Measurements from ENCODE around the gene MARCHF5. TPM values are rescaled to one million over a fixed set of nuclear protein-coding genes. Genes with fewer than 3 reads are reported as not detected.

The MARCHF5 gene
- total and polyA plus RNA-seq, 2 of the 8 experiments (the other 6 are each of a cell fraction or from before 2014, with no cell fraction given) = 8.7 to 26.8 TPM

- TF ChIP-seq, protein P1, sequence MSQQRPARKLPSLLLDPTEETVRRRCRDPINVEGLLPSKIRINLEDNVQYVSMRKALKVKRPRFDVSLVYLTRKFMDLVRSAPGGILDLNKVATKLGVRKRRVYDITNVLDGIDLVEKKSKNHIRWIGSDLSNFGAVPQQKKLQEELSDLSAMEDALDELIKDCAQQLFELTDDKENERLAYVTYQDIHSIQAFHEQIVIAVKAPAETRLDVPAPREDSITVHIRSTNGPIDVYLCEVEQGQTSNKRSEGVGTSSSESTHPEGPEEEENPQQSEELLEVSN (IDR thresholded peaks at IDR 0.05) = no peak
- TF ChIP-seq, protein P2, sequence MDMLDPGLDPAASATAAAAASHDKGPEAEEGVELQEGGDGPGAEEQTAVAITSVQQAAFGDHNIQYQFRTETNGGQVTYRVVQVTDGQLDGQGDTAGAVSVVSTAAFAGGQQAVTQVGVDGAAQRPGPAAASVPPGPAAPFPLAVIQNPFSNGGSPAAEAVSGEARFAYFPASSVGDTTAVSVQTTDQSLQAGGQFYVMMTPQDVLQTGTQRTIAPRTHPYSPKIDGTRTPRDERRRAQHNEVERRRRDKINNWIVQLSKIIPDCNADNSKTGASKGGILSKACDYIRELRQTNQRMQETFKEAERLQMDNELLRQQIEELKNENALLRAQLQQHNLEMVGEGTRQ (IDR thresholded peaks at IDR 0.05; ENCODE audit: low read length) = no peak
- no peak for TF ChIP-seq JUND (IDR thresholded peaks at IDR 0.05; ENCODE audit: low read length)
- TF ChIP-seq POLR2A (IDR thresholded peaks at IDR 0.05; ENCODE audit: control extremely low read depth in 1 of 2, low read depth in 2 of 2, low read length in 2 of 2) = no peak
- TF ChIP-seq BRCA1 (IDR thresholded peaks at IDR 0.05; ENCODE audit: low read depth, low read length) = no peak
- no peak for TF ChIP-seq YY1 (IDR thresholded peaks at IDR 0.05; ENCODE audit: low read depth, low read length)
Measured at GRCh38 chr10:92381543-92381954, 90.6 kb downstream of the MARCHF5 start (continued).

Measured in H1 (cell line).